ENCODE measurements around the gene SHROOM3.

DNA sequence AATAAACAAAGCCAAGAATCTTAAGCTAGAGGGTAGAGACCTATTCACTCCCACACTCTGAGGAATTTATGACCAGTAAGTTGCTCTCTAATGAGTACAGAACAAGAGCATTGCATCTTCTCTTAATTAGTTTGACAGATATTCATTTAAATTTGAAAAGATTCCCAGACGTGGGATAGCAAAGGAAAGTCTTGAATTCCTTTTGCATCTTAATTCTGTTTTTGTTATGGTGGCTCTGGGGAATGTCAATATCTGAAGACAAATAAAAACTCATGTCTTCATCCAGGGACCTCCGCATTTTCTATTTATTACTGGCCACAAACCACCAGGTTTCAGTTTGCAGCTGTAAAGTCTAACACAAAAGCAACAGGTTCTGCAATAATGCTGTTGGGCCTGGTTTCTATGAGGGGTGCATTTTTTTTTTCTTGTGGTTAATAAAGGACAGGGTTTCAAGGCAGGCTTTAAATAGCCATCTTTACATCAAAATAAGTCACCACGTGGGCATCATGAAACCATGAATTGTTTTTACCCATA lies 172.3 kb downstream of the SHROOM3 start:
- no peak for TF ChIP-seq YY1 (IDR thresholded peaks at IDR 0.05; ENCODE audit: insufficient read depth, insufficient read length)
- TF ChIP-seq ZNF274 (IDR thresholded peaks at IDR 0.05; ENCODE audit: low read depth, low read length), result no peak
- no peak for TF ChIP-seq SUZ12 (IDR thresholded peaks at IDR 0.05; ENCODE audit: extremely low read depth, insufficient read depth, insufficient read length)

Measured in NT2/D1 (cell line).